Globus pallidus (tissue), 1 donor: ENCODE results near the gene NTNG2.

ENCODE experiments used
- DNase-seq: peaks from one replicate; pipeline ENCODE4 v3.0.0-alpha.2; 2015; ENCODE audit warnings: low spot score

Gene NTNG2

DNA sequence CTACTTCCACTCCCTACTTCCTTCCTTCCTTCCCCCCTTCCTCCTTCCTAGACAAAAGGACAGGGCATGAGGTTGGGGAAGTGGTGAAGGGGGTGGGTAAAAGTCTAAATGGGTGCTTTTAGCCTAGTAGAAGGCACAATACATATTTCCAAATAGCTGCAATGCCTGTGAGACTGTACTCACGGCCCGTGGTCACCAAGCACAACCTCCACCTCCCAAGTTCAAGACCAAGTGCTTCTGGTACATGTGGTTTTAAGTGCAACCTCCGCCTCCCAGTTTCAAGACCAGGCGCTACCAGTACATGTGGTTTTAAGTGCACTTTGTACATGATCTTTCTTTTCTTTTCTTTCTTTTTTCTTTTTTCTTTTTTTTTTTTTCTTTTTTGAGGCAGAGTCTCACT is 14.5 kb upstream of the NTNG2 start:
- no peak for DNase-seq

DNA sequence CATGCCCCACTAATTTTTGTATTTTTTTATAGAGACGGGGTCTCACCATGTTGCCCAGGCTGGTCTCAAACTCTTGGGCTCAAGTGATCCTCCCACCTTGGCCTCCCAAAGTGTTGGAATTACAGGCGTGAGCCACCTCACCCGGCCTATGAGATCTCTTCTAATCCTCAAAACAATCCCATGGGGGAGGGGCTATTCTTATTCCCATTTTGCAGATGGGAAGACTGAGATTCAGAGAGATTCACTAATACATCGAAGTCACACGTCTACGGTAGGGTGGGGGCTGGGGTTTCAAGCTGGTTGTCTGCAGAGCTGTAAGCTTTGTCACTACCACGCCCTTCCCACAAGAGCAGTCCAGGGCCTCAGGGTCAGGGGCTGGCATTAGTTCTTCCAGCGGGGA is 14.0 kb upstream of the NTNG2 start:
- no peak for DNase-seq

DNA sequence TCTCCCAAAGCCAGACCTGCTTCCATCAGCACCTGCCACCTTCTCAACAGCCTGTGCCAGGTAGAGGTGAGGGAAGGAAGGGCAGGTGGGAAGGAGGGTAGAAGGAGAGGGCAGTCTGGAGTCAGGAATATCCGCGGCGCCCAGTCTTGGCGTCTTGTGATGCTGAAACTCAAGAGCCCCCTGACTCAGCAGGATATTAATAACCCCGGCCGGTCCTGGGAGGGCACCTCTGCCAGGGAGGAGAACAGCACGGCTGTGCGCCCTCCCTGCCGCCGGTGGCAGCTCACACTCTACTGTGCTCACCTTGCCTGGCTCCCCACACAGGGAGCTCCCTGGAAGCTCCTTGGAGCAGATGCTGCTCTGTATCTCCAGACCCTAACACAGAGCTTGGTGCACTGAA is 11.6 kb upstream of the NTNG2 start:
- DNase-seq, result no peak

DNA sequence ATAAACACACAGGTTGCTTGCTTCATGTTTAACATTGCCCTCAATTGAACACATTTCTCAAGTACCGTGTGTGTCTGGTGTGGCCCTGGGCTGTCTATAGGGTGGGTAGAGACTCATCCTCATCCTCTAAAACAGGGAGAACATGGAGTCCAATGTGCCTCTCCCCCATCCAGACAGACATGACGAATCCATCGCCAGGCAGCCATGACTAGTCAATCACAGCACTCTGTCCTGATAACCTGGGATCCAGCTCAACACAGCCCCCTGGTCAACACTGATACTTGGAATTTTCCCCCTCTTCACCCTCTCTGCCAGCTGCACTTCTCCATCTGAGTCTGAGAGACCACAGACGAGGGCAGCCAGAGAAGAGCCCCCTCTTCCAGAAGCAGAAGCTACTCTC is 10.7 kb upstream of the NTNG2 start:
- no peak for DNase-seq

DNA sequence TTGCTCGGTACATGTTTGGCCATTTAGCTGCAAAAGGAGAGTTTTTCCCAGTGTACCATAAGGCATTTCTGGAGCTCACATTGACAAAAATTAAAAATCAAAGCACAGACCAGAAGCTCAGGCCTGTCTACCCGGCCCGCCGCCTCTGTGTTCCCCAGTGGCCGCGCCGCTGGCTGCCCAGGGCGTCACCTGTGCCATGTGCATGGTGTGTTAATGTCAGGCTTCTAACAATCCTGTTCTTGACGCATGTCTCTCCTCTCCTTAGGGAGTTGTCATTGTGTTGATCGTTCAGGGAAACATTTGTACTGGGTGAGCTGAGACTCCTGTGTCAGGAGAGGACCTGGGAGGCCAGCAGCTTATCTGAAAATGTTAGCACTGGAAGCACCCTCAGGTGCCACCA is 9.6 kb upstream of the NTNG2 start:
- DNase-seq, result no peak

DNA sequence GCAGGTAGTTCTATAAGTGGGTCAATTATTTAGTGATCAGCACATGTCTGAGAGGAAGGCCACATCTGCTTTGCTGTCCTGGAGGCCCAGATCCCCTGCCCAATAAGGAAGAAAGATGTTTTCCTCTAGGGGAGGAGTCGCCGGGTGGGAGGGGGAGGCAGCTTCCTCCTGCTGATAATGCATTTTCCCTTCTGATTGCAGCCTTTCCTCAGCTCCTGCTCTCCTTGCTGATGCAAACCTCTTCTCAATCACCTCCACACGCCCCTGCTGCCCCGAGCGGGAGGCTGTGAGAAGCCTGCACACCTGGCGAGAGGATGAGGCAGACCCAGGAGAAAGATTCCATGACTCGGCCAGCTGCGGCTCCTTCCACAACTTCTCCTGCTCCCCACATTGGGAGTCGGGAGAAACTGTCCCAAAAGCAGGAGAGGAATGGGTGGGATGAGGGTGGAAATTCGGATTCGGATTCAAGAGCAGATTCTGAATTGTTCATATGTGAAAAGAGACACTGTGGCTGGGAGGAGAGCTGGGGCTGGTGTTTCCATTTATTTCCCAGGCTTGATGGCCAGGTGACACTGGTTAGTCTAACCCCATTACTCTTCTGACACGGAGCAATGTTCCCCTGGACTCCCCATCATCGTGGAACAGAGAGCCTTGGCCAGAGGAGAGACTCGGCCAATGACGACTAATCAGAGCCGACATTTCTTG is 6.8 kb upstream of the NTNG2 start:
- DNase-seq, result no peak

DNA sequence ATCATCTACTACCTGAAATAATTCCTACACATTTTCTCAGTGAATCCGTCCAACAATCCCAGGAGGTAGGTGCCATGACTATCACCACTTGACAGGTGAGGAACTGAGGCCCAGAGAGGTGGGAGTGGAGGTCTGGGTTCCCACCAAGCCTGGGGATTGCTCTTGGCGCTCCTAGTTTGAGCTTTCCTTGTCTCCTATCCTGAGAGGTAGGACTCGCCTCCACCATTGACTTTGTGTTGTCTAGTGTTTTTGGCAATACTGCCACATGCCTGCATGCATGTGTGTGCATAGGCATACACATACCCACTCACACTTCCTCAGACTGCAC is 6.3 kb upstream of the NTNG2 start:
- DNase-seq, result no peak

DNA sequence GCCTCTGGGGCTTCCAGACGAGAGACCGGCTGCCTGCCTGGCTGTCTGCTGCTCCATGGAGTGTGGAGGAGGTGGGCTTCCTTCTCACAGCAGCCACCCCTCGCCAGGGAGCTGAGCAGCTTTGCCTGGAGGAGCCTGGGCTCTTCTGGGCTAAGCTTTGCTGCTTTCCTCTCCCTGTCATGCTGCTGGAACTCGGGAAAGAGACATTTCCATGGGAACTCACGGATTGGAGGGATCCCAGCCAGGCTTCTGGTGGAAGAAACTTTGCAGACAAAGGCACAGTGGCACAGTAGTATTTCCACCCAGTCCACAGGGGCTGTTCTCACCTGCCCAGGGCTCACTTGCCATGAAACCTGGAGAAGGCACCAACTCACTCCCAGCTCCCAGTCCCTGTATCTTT is 5.6 kb upstream of the NTNG2 start:
- no peak for DNase-seq

DNA sequence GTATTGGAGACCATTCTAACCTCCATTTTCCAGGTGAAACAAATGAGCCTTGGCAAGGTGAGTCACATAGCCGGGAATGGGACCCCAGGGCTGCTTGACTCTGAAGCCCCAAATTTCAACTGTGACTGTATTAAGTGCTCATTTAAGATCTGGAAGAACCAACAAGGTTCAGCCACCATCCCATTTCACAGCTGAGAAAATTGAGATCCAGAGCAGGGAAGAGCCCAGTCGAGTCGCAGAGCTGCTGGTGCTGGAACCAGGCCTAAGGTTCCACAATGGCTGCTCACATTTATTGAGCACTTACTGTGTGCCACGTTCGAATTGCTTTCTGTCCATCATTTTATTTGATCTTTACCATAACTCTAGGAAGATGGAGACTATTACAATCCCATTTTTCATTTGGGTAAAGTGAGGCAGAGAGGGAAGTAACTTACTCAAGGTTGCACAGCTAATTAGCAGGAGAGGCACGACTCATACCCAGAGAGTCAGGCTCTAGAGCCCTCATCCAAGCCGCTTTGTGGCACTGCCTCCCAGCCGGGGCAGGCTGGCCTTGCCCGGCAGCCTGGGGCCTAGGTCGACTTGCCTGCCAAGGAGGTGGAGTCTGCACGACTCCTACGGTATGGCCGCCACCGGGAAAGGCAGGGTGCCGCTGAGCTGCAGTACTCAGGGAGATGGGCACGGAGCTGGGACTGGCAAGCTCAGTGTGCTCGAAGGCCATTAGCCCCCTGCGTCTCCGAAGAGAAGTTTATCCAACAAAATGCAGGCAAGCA is 4.3 kb upstream of the NTNG2 start:
- DNase-seq, result no peak

DNA sequence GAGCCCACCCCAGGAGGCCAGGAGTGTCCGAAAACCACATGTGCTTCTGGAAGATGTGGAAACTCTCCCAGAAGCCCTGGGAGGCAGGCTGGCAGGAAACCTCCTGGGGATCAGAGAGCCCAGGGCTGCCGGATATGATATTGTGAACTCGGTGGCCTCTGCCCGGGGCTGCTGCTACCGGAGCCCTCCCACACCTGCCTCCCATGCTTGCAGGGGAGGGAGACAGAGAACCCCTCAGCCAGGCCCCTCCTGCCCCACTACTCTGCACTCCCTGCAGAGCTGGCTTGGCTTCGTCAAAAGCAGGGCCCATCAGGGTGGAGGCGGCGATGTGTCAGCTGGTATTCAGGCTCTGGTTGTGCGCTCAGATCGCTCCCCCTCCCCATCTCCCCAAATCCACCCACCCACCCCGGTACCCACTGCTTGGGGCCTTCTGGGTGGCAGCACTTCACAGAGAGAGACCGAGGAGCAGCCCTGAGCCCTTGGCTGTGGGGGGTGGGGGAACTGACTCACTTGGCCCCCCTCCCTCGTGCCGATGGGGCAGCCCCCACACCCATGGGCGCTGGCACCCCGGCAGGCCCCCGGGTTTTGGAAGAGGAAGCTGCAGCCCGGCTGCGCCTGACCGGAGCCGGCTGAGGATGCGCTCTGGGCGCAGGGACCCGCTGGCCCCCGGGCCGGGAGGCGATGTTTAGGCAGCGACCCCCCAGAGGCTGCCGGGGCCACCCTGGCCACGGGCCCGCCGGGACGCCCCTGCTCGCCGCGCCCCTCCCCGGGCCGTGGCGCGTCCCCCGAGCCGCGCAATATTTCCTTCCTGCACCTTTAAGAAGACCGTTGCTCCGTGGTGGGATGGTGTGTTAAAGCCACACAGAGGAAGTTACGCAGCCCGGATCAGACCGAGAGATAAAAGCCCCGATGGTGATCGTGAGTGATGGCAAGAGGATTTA is 786 bp upstream of the NTNG2 start:
- no peak for DNase-seq

DNA sequence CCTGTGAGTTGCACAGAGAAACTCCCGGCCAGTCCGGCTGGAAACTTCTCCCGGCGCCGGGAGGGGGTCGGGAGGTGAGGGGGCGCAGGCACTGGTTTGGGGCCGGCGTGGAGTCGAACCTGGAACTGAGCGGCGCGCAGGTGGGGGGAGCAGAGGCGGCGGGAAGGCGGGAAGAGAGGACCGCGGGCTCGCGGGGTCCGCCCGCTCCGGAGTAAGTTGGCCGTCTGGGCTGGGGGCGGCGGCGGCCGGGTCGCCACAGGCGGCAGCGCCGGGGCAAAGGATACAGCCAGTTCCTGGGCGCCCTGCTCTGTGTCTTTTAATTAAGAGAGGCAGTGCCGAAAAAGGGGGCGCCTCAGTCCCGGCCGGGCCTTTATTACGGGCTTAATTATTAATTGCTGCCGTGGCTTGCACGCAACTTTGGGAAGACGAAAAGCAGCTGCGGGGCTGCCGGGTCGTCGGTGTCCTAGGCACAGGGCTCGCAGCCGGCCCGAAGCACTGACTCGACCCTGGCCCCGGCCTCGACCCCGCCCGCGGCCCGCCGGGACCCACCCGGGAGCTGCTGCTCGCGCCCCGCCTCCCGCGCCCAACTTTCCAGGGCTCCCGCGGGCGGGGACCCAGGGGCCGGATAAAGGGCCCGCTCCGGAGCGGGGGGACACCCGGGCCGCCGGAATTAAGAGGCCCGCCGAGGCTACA is 1.1 kb downstream of the NTNG2 start:
- no peak for DNase-seq

DNA sequence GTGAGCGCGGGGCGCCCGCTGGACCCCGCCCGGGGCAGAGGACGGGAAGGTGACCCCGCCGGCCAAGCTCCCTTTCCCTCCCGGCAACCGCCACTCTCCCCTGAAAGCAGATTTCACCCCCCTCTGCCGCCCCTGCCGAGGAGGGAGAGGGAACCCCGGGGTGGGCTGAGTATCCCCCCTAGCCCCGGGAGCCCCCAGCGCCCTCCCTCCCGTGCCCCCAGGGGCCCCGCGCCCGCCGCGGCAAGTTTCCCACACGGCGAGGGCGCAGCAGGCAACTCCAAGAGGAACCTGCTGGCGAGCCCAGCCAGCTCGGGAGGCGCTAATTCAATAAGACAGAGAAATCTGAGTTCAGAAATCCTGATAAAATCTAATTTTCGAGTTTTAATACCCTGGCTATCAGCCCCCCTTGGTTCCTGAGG is 1.6 kb downstream of the NTNG2 start:
- no peak for DNase-seq

DNA sequence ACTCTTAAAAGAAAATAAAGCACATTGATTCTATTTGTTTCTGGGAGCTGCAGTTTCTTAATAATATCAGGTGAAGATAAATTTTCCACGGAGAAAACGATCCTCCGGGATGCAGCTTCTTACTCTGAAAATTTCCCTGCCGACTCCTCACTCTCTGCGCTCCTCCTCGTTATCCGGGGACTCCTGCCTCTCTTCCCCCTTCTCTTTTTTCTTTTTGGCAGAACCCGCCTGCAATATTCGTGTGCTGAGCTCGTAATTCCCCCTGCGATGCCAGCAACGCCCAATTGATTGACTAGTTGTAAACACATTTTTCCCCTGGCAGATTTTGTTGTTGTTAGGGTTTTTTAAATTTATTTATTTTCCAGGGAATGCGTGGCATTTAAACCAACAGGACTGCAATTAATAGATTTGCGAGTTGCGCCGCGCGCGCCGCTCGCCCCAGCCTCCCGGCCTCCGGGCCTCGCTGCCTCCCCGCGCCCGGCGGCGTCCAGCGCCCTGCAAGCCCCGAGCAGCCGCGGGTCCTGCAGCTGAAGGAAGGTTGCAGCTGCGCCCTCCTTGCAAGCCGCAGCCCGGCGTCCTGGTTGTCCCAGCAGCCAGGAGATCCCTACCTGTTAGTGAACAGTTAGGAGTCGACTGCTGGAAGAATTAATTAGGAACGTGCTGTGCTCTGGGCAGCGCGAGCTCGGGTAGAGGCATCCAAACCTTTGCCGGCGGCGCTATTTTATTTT is 2.2 kb downstream of the NTNG2 start:
- DNase-seq, result no peak

DNA sequence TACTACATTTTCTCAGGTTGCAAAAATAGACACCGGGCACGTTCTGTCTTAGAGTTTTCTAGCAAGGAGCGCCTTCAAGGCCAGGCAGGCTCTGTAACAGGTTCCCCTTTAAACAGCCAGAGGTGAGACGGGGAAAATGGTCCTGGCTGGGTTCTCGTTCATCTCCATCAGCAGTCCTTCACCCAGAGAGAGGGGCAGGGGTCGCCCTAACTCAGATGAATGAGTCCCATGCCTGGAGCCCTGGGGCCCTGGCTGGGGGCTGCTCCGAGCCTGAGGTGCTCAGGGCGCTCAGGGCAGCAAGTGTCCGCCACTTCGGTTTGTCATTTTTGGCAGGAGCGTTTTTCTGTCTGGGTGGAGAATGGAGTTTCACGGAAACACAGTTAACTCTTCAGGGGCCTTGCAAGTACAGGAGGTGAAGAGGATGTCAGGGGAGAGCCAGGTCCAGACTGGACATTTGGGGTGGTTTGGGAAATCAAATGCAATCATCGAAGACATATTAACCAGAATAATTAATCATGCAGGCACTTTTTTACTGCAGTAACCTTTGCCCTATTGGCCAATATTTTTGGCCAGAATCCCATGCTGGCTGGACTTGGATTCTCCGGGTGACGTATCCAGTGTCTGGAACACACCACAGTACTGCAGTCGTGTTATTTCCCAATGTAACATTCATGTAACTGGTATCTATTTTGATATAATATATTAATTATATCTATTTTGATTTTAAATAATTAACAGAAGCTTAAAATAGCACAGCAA is 2.9 kb downstream of the NTNG2 start:
- no peak for DNase-seq

DNA sequence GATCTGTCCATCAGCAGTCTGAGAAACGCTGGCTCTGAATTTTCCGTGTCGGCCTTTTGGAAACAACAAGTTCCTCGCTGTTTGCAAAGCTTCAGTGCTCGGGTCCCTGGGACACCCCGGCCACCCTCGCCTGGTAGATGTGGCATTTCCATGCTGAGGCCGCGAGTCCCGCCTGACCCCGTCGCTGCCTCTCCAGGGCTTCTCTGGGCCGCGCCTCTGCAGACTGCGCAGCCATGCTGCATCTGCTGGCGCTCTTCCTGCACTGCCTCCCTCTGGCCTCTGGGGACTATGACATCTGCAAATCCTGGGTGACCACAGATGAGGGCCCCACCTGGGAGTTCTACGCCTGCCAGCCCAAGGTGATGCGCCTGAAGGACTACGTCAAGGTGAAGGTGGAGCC is 4.7 kb downstream of the NTNG2 start:
- no peak for DNase-seq

DNA sequence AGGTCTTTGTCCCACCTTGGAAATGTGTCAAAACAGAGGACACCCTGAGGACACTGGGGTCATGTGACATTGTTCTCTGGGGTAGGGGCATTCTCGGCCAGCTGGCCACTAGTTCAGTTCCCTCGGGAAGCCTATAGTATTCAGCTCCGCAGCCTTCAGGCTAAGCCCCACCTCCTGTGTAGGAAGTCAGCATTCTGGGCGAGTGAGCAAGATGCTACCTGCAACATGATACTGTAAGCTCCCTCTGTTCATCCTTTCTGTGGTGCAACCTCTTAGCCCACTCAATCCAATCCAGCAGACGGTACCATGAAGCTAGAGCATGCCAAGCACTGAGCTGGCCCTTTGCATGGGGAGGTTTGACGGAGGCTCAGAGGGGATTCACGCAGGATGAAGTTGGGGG is 5.3 kb downstream of the NTNG2 start:
- no peak for DNase-seq

DNA sequence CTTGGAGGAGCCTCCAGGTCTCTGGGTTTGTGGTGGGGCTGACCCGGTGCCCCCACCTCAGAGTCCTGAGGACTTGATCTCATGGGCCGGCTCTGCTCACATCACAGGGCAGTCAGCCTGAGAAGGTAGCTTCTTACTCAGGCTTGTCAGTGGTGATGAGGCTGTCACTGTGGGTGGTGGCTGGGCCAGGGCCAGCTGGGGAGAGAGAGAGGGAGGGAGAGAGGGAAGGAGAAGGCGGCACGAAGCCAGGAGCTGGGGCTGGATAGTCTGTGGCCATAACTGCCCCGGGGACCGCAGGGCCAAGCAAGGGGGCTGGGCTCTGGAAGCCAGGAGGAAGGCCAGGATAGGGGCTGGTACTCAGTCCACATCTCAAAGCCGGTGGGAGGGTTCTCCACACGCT is 6.5 kb downstream of the NTNG2 start:
- peak; percentile 77 for DNase-seq

DNA sequence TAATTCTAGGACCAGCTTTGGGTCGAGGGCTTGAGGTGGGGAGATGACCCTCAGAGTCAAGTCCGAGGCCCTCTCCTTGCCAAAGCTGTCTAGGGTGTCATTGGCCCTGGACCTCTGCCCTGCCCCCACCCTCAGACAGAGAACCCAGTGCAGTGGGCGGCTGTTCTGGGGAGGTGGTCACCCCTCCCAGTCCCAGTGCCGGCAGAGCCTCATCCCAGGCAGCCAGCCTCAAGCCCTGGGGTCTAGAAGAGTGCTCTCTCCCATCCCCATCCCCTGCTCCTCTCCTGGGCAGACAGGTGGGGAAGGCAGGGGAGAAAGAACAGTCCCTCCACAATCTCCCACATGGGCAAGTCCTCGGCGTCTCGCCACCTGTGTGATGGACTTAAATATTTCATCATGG is 7.0 kb downstream of the NTNG2 start:
- DNase-seq, result no peak

DNA sequence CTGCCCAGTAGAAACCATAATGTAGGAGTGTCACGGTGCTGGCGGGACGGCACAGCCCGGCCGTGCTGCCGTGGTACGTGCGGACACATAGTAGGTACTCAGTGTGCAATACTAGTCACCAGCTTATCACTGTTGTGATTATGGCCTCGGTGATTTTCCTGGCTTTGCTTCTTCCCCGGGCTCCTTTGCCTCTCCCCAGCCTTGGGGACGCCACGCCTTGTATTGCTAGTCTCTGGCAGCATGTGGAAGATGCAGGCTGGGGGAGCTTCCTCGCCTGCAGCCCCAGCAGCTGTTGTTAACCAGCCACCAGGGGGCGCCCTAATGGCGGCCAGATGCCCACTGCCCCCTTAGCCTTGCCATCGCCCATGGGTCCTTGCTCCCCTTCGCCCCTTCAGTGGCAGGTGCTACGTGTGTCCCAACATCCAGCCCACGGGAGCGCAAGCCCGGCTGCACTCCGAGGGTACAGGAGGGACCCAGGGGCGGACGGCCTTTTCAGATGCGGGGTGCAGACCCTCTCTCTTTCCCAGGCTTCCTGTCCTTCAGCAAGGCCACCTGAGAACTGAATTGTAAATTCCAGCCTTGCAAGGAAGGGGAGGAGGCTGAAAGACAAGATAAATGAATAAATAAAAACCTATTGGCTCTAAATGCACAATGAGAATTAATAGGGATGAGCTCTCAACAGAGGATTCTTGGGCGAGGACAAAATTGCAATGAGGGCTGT is 8.0 kb downstream of the NTNG2 start:
- no peak for DNase-seq

DNA sequence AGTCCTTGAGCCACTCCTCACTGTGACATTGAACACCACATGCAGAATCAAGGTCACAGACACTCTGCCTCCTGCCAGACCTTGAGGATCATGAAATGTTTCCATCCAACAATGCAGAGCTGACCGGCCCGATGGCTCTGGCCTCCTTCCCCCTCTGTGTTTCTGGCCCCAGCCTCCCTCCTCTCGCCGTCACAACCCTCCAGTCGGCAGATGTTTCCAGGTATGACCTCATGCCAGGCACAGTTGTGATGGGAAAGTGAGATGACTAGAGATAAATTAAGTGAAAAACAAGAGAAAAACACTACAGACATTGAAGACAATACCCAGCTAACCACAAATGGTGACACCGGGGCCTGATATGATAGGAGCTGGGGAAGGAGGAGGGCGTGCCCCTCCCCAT is 9.8 kb downstream of the NTNG2 start:
- no peak for DNase-seq
